ENCODE results near the gene HCAR1.

DNA sequence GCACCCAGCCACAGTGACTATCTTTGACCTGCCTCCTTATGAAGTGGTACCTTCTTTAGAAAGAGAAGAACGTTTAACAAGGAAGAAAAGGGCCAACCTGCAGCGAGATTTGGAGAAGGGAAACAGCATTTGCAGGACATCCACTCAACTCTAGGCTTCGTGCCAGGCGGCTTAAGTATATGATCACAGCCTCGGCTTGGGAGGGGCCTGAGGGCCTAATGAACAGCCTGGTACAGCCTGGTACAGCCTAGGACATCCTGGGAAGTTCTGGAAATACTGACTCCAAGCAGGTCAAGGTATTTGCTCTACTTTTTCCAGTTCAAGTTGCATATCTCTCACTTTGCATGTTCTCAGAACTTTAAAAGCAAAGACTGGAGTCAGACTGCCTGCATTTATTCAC, 43.6 kb downstream of the HCAR1 start:
- TF ChIP-seq POLR2A (IDR thresholded peaks at IDR 0.05; ENCODE audit: low read depth, low read length) (no peak), POLR2AphosphoS5 (IDR thresholded peaks at IDR 0.05; ENCODE audit: low read depth, low read length) (no peak), POU2F2 (IDR thresholded peaks at IDR 0.05; ENCODE audit: low read depth, low read length) (no peak), PAX5 (IDR thresholded peaks at IDR 0.05; ENCODE audit: insufficient read depth, low read length, severe bottlenecking) (no peak), TAF1 (IDR thresholded peaks at IDR 0.05; ENCODE audit: low read depth, low read length) (no peak)

All from GM12891 (cell line).